ENCODE results near the gene ACVRL1. TPM values are rescaled to one million over a fixed set of nuclear protein-coding genes. Genes with fewer than 3 reads are reported as not detected.

ACVRL1 gene
- total and polyA plus RNA-seq, 10 of the 15 experiments (the other 5 are each of a cell fraction or from before 2014, with no cell fraction given), result not detected

DNA sequence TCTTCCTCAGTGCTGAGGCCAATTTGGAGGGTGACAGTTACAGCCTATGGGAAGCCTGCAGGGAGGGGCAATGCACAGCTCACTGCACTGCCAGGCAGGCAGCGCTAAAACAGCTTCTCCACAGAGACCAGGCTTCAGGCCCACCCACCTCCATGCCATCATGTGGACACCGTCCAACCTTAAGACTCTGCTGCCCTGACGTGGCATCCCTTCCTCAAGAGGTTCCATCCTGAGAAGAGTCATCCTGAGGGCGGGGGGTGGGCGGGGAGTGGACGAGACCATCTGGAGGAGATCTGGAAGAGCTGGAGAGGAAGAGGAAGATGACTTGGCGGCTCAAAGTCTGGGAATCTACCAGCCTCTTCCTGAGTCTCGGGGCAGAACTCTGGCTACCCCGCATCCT, 8.4 kb upstream of the ACVRL1 start:
- no peak for FAIRE-seq
- Histone ChIP-seq H3K4me3 (no peak overlapping the region), H3K27ac (ENCODE audit: control insufficient read depth, insufficient read depth) (no peak overlapping the region), H4K20me1 (ENCODE audit: control insufficient read depth, insufficient read depth) (no peaks in the 10 kb centered on the region), H3K4me1 (ENCODE audit: control insufficient read depth, insufficient read depth, low read length) (no peaks in the 10 kb centered on the region), H2AFZ (ENCODE audit: control insufficient read depth, low read depth, low read length) (no peak overlapping the region), H3K9me3 (replicated peaks; ENCODE audit: control insufficient read depth, insufficient read depth, low read length) (no peaks in the 10 kb centered on the region), H3K27me3 (replicated peaks in 1 of 2; ENCODE audit: control insufficient read depth in 2 of 2, insufficient read depth in 2 of 2, low read length in 1 of 2) (peaks cover 0 to 1% of the 10 kb centered on the region in 2 experiments; a peak in 1 of 4 replicates), H3K9ac (ENCODE audit: control insufficient read depth, insufficient read depth, low read length) (no peak overlapping the region), H3K36me3 (ENCODE audit: control insufficient read depth in 2 of 2, insufficient read depth in 2 of 2, low read length in 1 of 2) (no peaks in the 10 kb centered on the region), H3K4me2 (ENCODE audit: control insufficient read depth, insufficient read depth) (no peak overlapping the region), H3K79me2 (ENCODE audit: control insufficient read depth, insufficient read depth, low read length) (no peaks in the 10 kb centered on the region)
- no peak for DNase-seq (ENCODE audit: low read depth, low spot score)
- ChIA-PET RAD21 (ENCODE audit: unreplicated experiment) (no interaction called here), SMC1A (ENCODE audit: uncharacterized antibody, unreplicated experiment) (no interaction called here), POLR2A (no interaction called here), CTCF (no interaction called here)
- no peak for TF ChIP-seq SMARCA5 (IDR thresholded peaks at IDR 0.05)
- no peak for TF ChIP-seq BCLAF1 (IDR thresholded peaks at IDR 0.05)
- intact Hi-C loops (cut with micrococcal nuclease; ENCODE audit: unreplicated experiment) (no loop called here), in situ Hi-C loops (cut with MboI) (no loop called here)
- BruUV-seq (replicated peaks), result no TSS peak
- no peak for ATAC-seq
- 10% methylated on average over 9 of the region's 9 CpGs for WGBS (ENCODE audit: insufficient coverage, insufficient replicate concordance, low lambda C conversion rate, missing lambda C conversion rate)

- 70% methylated on average over 37 of the region's 43 CpGs for WGBS (ENCODE audit: insufficient coverage, insufficient replicate concordance, low lambda C conversion rate, missing lambda C conversion rate)
- H3K4me3 ChIP-seq, result no peak overlapping the region
- RAD21 ChIA-PET (ENCODE audit: unreplicated experiment), result no interaction called here
Measured at GRCh38 chr12:51900323-51900889, 6.9 kb upstream of the ACVRL1 start.

More at GRCh38 chr12:51900323-51900889, 6.9 kb upstream of the ACVRL1 start:
- ChIA-PET CTCF (no interaction called here), SMC1A (ENCODE audit: uncharacterized antibody, unreplicated experiment) (no interaction called here), POLR2A (no interaction called here)
- Histone ChIP-seq H3K9me3 (replicated peaks; ENCODE audit: control insufficient read depth, insufficient read depth, low read length) (no peaks in the 10 kb centered on the region), H3K9ac (ENCODE audit: control insufficient read depth, insufficient read depth, low read length) (no peak overlapping the region), H3K27ac (ENCODE audit: control insufficient read depth, insufficient read depth) (no peak overlapping the region), H3K4me2 (ENCODE audit: control insufficient read depth, insufficient read depth) (no peak overlapping the region), H3K4me1 (ENCODE audit: control insufficient read depth, insufficient read depth, low read length) (no peaks in the 10 kb centered on the region), H3K79me2 (ENCODE audit: control insufficient read depth, insufficient read depth, low read length) (no peaks in the 10 kb centered on the region), H4K20me1 (ENCODE audit: control insufficient read depth, insufficient read depth) (no peaks in the 10 kb centered on the region), H3K27me3 (replicated peaks in 1 of 2; ENCODE audit: control insufficient read depth in 2 of 2, insufficient read depth in 2 of 2, low read length in 1 of 2) (peaks cover 0 to 1% of the 10 kb centered on the region in 2 experiments; a peak in 1 of 4 replicates), H3K36me3 (ENCODE audit: control insufficient read depth in 2 of 2, insufficient read depth in 2 of 2, low read length in 1 of 2) (no peaks in the 10 kb centered on the region), H2AFZ (ENCODE audit: control insufficient read depth, low read depth, low read length) (no peak overlapping the region)
- no peak for TF ChIP-seq CREB1 (IDR thresholded peaks at IDR 0.05; ENCODE audit: low read depth)
- no peak for TF ChIP-seq JUNB (IDR thresholded peaks at IDR 0.05)
- no peak for TF ChIP-seq EGR1 (IDR thresholded peaks at IDR 0.05; ENCODE audit: borderline replicate concordance in 1 of 2, low read depth in 2 of 2, low read length in 2 of 2)
- TF ChIP-seq MEF2A (IDR thresholded peaks at IDR 0.05; ENCODE audit: insufficient read depth, low read depth, low read length), result no peak
- TF ChIP-seq ZBED1 (IDR thresholded peaks at IDR 0.05; ENCODE audit: borderline replicate concordance), result no peak
- no peak for TF ChIP-seq SIX5 (IDR thresholded peaks at IDR 0.05; ENCODE audit: low read depth, low read length, severe bottlenecking)
- TF ChIP-seq, protein P1, sequence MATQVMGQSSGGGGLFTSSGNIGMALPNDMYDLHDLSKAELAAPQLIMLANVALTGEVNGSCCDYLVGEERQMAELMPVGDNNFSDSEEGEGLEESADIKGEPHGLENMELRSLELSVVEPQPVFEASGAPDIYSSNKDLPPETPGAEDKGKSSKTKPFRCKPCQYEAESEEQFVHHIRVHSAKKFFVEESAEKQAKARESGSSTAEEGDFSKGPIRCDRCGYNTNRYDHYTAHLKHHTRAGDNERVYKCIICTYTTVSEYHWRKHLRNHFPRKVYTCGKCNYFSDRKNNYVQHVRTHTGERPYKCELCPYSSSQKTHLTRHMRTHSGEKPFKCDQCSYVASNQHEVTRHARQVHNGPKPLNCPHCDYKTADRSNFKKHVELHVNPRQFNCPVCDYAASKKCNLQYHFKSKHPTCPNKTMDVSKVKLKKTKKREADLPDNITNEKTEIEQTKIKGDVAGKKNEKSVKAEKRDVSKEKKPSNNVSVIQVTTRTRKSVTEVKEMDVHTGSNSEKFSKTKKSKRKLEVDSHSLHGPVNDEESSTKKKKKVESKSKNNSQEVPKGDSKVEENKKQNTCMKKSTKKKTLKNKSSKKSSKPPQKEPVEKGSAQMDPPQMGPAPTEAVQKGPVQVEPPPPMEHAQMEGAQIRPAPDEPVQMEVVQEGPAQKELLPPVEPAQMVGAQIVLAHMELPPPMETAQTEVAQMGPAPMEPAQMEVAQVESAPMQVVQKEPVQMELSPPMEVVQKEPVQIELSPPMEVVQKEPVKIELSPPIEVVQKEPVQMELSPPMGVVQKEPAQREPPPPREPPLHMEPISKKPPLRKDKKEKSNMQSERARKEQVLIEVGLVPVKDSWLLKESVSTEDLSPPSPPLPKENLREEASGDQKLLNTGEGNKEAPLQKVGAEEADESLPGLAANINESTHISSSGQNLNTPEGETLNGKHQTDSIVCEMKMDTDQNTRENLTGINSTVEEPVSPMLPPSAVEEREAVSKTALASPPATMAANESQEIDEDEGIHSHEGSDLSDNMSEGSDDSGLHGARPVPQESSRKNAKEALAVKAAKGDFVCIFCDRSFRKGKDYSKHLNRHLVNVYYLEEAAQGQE (IDR thresholded peaks at IDR 0.05; ENCODE audit: low read depth, low read length), result no peak
- no peak for TF ChIP-seq MYB (IDR thresholded peaks at IDR 0.05; ENCODE audit: borderline replicate concordance, low read depth, low read length)
- no peak for TF ChIP-seq HDGF (IDR thresholded peaks at IDR 0.05)
- TF ChIP-seq STAT1 (conservative IDR thresholded peaks at IDR 0.05), result no peak
- intact Hi-C loops (cut with micrococcal nuclease; ENCODE audit: unreplicated experiment), result no loop called here
- ATAC-seq (no peak), DNase-seq (ENCODE audit: low read depth, low spot score) (no peak), FAIRE-seq (no peak)
- in situ Hi-C loops (cut with MboI), result no loop called here
- BruUV-seq (replicated peaks), result no TSS peak

All from GM12878 (cell line).